Measurements from ENCODE around the gene PKDREJ. TPM values are rescaled to one million over a fixed set of nuclear protein-coding genes. Genes with fewer than 3 reads are reported as not detected.

Gene PKDREJ
- total RNA-seq, 1 donor from 2014 or later, result not detected

- no peak overlapping the region for H3K4me3 Mint-ChIP-seq (ENCODE audit: unreplicated experiment)
- TF ChIP-seq, protein P1, sequence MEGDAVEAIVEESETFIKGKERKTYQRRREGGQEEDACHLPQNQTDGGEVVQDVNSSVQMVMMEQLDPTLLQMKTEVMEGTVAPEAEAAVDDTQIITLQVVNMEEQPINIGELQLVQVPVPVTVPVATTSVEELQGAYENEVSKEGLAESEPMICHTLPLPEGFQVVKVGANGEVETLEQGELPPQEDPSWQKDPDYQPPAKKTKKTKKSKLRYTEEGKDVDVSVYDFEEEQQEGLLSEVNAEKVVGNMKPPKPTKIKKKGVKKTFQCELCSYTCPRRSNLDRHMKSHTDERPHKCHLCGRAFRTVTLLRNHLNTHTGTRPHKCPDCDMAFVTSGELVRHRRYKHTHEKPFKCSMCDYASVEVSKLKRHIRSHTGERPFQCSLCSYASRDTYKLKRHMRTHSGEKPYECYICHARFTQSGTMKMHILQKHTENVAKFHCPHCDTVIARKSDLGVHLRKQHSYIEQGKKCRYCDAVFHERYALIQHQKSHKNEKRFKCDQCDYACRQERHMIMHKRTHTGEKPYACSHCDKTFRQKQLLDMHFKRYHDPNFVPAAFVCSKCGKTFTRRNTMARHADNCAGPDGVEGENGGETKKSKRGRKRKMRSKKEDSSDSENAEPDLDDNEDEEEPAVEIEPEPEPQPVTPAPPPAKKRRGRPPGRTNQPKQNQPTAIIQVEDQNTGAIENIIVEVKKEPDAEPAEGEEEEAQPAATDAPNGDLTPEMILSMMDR (IDR thresholded peaks at IDR 0.05; ENCODE audit: unreplicated experiment), result no peak
- no peak for DNase-seq (ENCODE audit: low spot score)
- no peaks in the 10 kb centered on the region for H3K4me1 Mint-ChIP-seq (ENCODE audit: unreplicated experiment)
- H3K36me3 Mint-ChIP-seq (ENCODE audit: low read depth, unreplicated experiment), result peaks cover 4% of the 10 kb centered on the region
- H3K27me3 Mint-ChIP-seq (ENCODE audit: unreplicated experiment), result no peaks in the 10 kb centered on the region
- H3K27ac Mint-ChIP-seq (ENCODE audit: unreplicated experiment), result no peak overlapping the region
- H3K9me3 Mint-ChIP-seq (ENCODE audit: unreplicated experiment), result no peaks in the 10 kb centered on the region
These were observed 32.8 kb downstream of the PKDREJ start for GRCh38 chr22:46230262-46230901.

DNA sequence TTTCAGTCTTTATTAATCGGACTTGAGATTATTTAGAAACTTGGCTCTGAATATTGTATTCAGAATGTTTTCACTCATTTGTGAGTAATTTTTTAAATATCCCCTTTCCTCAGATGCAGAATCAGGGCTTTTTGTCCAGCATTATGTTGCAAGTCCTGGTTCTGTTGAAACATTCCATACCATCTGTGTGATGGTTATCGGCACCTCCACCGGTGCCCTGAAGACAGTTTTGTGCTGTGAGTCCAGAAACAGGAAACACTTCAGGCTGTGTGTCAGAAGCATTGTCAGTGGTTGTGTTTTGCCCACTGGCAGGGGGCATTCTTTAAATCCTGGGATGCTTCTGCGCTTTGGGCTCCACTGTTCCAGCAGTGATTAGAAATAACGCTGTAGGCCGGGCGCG lies 33.4 kb downstream of the PKDREJ start:
- Mint-ChIP-seq H3K4me1 (ENCODE audit: unreplicated experiment) (no peaks in the 10 kb centered on the region), H3K36me3 (ENCODE audit: low read depth, unreplicated experiment) (peaks cover 4% of the 10 kb centered on the region), H3K9me3 (ENCODE audit: unreplicated experiment) (no peaks in the 10 kb centered on the region), H3K27ac (ENCODE audit: unreplicated experiment) (no peak overlapping the region), H3K27me3 (ENCODE audit: unreplicated experiment) (no peaks in the 10 kb centered on the region), H3K4me3 (ENCODE audit: unreplicated experiment) (no peak overlapping the region)
- no peak for DNase-seq (ENCODE audit: low spot score)
- TF ChIP-seq, protein P1 (IDR thresholded peaks at IDR 0.05; ENCODE audit: unreplicated experiment), result no peak

GRCh38 chr22:46226577-46226976 lies 36.6 kb downstream of the PKDREJ start:
- no peak overlapping the region for H3K4me3 Mint-ChIP-seq (ENCODE audit: unreplicated experiment)
- no peaks in the 10 kb centered on the region for H3K27me3 Mint-ChIP-seq (ENCODE audit: unreplicated experiment)
- H3K4me1 Mint-ChIP-seq (ENCODE audit: unreplicated experiment), result no peaks in the 10 kb centered on the region
- no peak overlapping the region for H3K27ac Mint-ChIP-seq (ENCODE audit: unreplicated experiment)
- DNase-seq (ENCODE audit: low spot score), result no peak
- peaks cover 4% of the 10 kb centered on the region for H3K36me3 Mint-ChIP-seq (ENCODE audit: low read depth, unreplicated experiment)
- TF ChIP-seq, protein P1 (IDR thresholded peaks at IDR 0.05; ENCODE audit: unreplicated experiment), result no peak
- H3K9me3 Mint-ChIP-seq (ENCODE audit: unreplicated experiment), result no peaks in the 10 kb centered on the region

GRCh38 chr22:46225631-46226030 lies 37.5 kb downstream of the PKDREJ start:
- Mint-ChIP-seq H3K27me3 (ENCODE audit: unreplicated experiment) (no peaks in the 10 kb centered on the region), H3K4me3 (ENCODE audit: unreplicated experiment) (no peak overlapping the region), H3K9me3 (ENCODE audit: unreplicated experiment) (no peaks in the 10 kb centered on the region), H3K27ac (ENCODE audit: unreplicated experiment) (no peak overlapping the region), H3K4me1 (ENCODE audit: unreplicated experiment) (no peaks in the 10 kb centered on the region), H3K36me3 (ENCODE audit: low read depth, unreplicated experiment) (peaks cover 10% of the 10 kb centered on the region)
- TF ChIP-seq, protein P1 (IDR thresholded peaks at IDR 0.05; ENCODE audit: unreplicated experiment), result no peak
- DNase-seq (ENCODE audit: low spot score), result no peak

DNA sequence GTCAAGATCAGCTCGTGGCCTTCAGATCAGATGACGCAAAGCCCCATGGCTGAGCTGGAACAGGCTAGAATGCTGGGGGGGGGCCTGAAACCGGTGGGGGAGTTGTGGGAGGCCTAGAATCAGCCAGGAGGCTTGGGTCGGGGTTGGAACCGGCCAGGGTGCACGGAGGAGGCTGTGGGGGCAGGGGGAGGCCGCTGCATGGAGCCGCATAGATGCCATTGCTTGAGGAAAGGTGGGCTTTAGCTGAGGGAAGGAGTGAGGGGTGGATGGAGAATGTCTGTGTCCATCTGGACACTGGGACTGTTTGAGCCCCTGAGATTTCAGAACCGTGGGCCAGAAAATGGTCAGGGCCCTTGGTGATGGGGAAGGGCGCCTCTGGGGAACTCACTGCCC lies 38.2 kb downstream of the PKDREJ start:
- Mint-ChIP-seq H3K27me3 (ENCODE audit: unreplicated experiment) (no peaks in the 10 kb centered on the region), H3K4me1 (ENCODE audit: unreplicated experiment) (no peaks in the 10 kb centered on the region), H3K27ac (ENCODE audit: unreplicated experiment) (no peak overlapping the region), H3K4me3 (ENCODE audit: unreplicated experiment) (no peak overlapping the region), H3K9me3 (ENCODE audit: unreplicated experiment) (no peaks in the 10 kb centered on the region), H3K36me3 (ENCODE audit: low read depth, unreplicated experiment) (peaks cover 10% of the 10 kb centered on the region)
- TF ChIP-seq, protein P1 (IDR thresholded peaks at IDR 0.05; ENCODE audit: unreplicated experiment), result no peak
- no peak for DNase-seq (ENCODE audit: low spot score)
